ENCODE measurements around the gene TMEM44. TPM values are rescaled to one million over a fixed set of nuclear protein-coding genes. Genes with fewer than 3 reads are reported as not detected.

TMEM44 gene
- total and polyA plus RNA-seq, 2 of the 4 experiments (the other 2 are of a cell fraction): 9.7 to 24.2 TPM

- ATAC-seq (ENCODE audit: low read depth): no peak
- peaks cover 2% of the 10 kb centered on the region; the same call in 1 of the 2 replicates for H3K27me3 ChIP-seq (ENCODE audit: control insufficient read depth, insufficient read depth, low read length)
These were observed 41.9 kb upstream of the TMEM44 start for GRCh38 chr3:194675081-194675640.

More at GRCh38 chr3:194675081-194675640, 41.9 kb upstream of the TMEM44 start:
- intact Hi-C loops (cut with micrococcal nuclease) (no loop called here), dilution Hi-C loops (cut with HindIII; ENCODE audit: low sequenced_read_pairs, unreplicated experiment) (no loop called here), in situ Hi-C loops (cut with MboI; ENCODE audit: low sequenced_read_pairs) (loop anchor here (5.0 to 10.0 kb wide), 3 partner anchors 432 to 850 kb away; no protein-coding TSS in a partner anchor)
- H3K56ac ChIP-seq (ENCODE audit: extremely low read depth, insufficient read depth, low read length): no peak overlapping the region
- no peak overlapping the region for H2BK15ac ChIP-seq (ENCODE audit: low read depth, low read length)
- H3K23ac ChIP-seq (ENCODE audit: low read depth, low read length): no peak overlapping the region
- no peak for TF ChIP-seq MAZ (IDR thresholded peaks at IDR 0.05; ENCODE audit: borderline replicate concordance, low read depth, low read length)
- no peak for TF ChIP-seq SMC3 (IDR thresholded peaks at IDR 0.05; ENCODE audit: low read depth, low read length)
- TF ChIP-seq ELK1 (IDR thresholded peaks at IDR 0.05; ENCODE audit: borderline replicate concordance, low read depth, low read length): no peak
- no peak for TF ChIP-seq CHD1 (IDR thresholded peaks at IDR 0.05; ENCODE audit: low read depth, low read length)
- no peak for TF ChIP-seq RFX5 (IDR thresholded peaks at IDR 0.05; ENCODE audit: low read depth, low read length)
- no peaks in the 10 kb centered on the region for H3K36me3 ChIP-seq (ENCODE audit: control insufficient read depth, insufficient read depth, low read length)
- no peak overlapping the region for H3K4ac ChIP-seq (ENCODE audit: low read depth, low read length)
- no peaks in the 10 kb centered on the region; the same call in 1 of the 2 replicates for H3K9me1 ChIP-seq (ENCODE audit: insufficient read depth, low read length)
- POLR2A ChIA-PET (ENCODE audit: unreplicated experiment): no interaction called here
- CTCF ChIA-PET: interaction anchor here (0.6 kb wide), 2 partner anchors 306 to 877 kb away, joined by 3 read pairs; partner anchors contain the start of gene LRRC15
- H2AFZ ChIP-seq (replicated peaks; ENCODE audit: low read length, poor library complexity): peak overlapping the region; percentile 8
- no peak overlapping the region for H2BK5ac ChIP-seq (ENCODE audit: low read depth, low read length, poor library complexity, severe bottlenecking)
- H3K4me3 ChIP-seq (ENCODE audit: insufficient read depth, low read depth, low read length): no peak overlapping the region
- H4K8ac ChIP-seq (ENCODE audit: low read depth in 2 of 2, low read length in 2 of 2): no peak overlapping the region
- BruUV-seq (replicated peaks): no TSS peak
- no peak overlapping the region for H4K91ac ChIP-seq (ENCODE audit: insufficient read depth, low read depth, low read length)
- H2BK20ac ChIP-seq (ENCODE audit: low read depth, low read length): no peak overlapping the region
- H4K20me1 ChIP-seq (ENCODE audit: insufficient read depth, low read length): peaks cover 6% of the 10 kb centered on the region; the same call in 1 of the 2 replicates
- no peak for DNase-seq
- H3K27ac ChIP-seq (ENCODE audit: insufficient read depth, low read length): no peak overlapping the region
- 100% methylated on average over 1 of the region's 12 CpGs; no CpG with 5 or more reads in 1 of the 2 experiments for WGBS, 2 experiments (ENCODE audit: extremely low coverage in 2 of 2, insufficient read length in 1 of 2)
- no peak overlapping the region for H3K14ac ChIP-seq (replicated peaks; ENCODE audit: low read depth, low read length)
- H3K4me2 ChIP-seq (ENCODE audit: low read depth, low read length): no peak overlapping the region
- H3K9ac ChIP-seq (ENCODE audit: low read depth, low read length): no peak overlapping the region
- peaks cover 8 to 17% of the 10 kb centered on the region in 2 experiments; a peak in 2 of 4 replicates for H3K79me1 ChIP-seq (ENCODE audit: low read depth in 1 of 2, low read length in 2 of 2)
- no peak overlapping the region for H2BK120ac ChIP-seq (ENCODE audit: low read depth, low read length)
- no peak overlapping the region for H4K5ac ChIP-seq (ENCODE audit: low read depth, low read length)
- H3K4me1 ChIP-seq (ENCODE audit: control insufficient read depth, insufficient read depth, low read length): peaks cover 1% of the 10 kb centered on the region; the same call in 1 of the 2 replicates
- H3K9me3 ChIP-seq (ENCODE audit: control insufficient read depth, insufficient read depth, low read length): no peaks in the 10 kb centered on the region
- H2AK5ac ChIP-seq (ENCODE audit: low read depth, low read length): no peak overlapping the region
- H3K18ac ChIP-seq (ENCODE audit: low read depth, low read length): no peak overlapping the region
- H2AK9ac ChIP-seq (replicated peaks; ENCODE audit: low read depth, low read length, poor library complexity): no peak overlapping the region
